Ectodermal cell (in vitro differentiated cells): ENCODE measurements around the gene CPT1B.
"Not testable (repeated sequence)": the region's sequence is repeated elsewhere in the genome, so short reads cannot be mapped to it uniquely, and the experiment has no call there.

Source experiments
- H3K27ac ChIP-seq: 2 replicates; pipeline ENCODE4 v1.7.0; 2013; ENCODE audit warnings: mild to moderate bottlenecking, low read depth, low read length; ENCODE audit not compliant: insufficient read depth, poor library complexity, severe bottlenecking
- H3K27me3 ChIP-seq: 2 replicates; pipeline ENCODE4 v1.7.0; 2013; ENCODE audit warnings: mild to moderate bottlenecking, low read length; ENCODE audit not compliant: insufficient read depth, control insufficient read depth, poor library complexity, severe bottlenecking
- H3K36me3 ChIP-seq: one replicate; pipeline ENCODE4 v1.7.0; 2013; ENCODE audit warnings: low read length; ENCODE audit not compliant: control insufficient read depth, insufficient read depth
- H3K4me1 ChIP-seq: one replicate; pipeline ENCODE4 v1.7.0; 2013; ENCODE audit warnings: low read length; ENCODE audit not compliant: control insufficient read depth, insufficient read depth
- H3K4me3 ChIP-seq: 2 replicates; pipeline ENCODE4 v1.7.0; 2013; ENCODE audit warnings: low read depth, low read length, control low read depth; ENCODE audit not compliant: insufficient read depth
- H3K9me3 ChIP-seq: 2 replicates; pipeline ENCODE4 v1.7.0; 2013; ENCODE audit warnings: mild to moderate bottlenecking, low read length, moderate library complexity; ENCODE audit not compliant: control insufficient read depth
- WGBS, 2 experiments: methylation state at CpG; one replicate each; pipeline ENCODE4 v1.1.7; 2013; ENCODE audit warnings: missing lambda C conversion rate in 2 of 2; 5-methylcytosine and 5-hydroxymethylcytosine counted together

Gene CPT1B

GRCh38 chr22:50523458-50523805 is 54.8 kb downstream of the CPT1B start:
- Histone ChIP-seq H3K27me3 (peaks cover 19% of the 10 kb centered on the region), H3K27ac (no peak overlapping the region), H3K4me1 (peaks cover 9% of the 10 kb centered on the region), H3K9me3 (no peaks in the 10 kb centered on the region), H3K4me3 (no peak overlapping the region), H3K36me3 (peaks cover 29% of the 10 kb centered on the region)
- WGBS, 2 experiments: 96 to 97% methylated on average over 16 of the region's 16 CpGs

DNA sequence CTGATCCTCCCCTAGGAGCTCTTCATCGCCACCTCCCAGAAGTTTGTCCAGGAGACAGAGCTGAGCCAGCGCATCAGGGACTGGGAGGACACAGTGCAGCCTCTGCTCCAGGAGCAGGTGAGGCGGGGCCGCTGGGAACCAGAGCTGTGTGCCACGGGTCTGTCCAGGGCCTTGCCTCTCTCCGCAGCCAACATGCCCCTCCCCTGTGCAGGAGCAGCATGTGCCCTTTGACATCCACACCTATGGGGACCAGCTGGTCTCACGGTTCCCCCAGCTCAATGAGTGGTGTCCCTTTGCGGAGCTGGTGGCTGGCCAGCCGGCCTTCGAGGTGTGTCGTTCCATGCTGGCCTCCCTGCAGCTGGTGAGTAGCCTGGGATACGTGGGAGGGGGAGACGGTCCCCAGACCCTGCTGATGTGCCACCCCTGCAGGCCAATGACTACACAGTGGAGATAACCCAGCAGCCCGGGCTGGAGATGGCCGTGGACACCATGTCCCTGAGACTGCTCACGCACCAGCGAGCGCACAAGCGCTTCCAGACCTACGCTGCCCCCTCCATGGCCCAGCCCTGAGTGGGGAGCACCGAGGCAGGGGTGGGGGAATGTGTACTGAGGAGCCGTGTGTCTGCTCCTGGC is 55.3 kb downstream of the CPT1B start:
- Histone ChIP-seq H3K4me1 (peaks cover 9% of the 10 kb centered on the region), H3K27me3 (peaks cover 14% of the 10 kb centered on the region), H3K4me3 (no peak overlapping the region), H3K36me3 (peaks cover 34% of the 10 kb centered on the region), H3K27ac (no peak overlapping the region), H3K9me3 (no peaks in the 10 kb centered on the region)
- WGBS, 2 experiments: 94 to 96% methylated on average over 22 of the region's 22 CpGs

DNA sequence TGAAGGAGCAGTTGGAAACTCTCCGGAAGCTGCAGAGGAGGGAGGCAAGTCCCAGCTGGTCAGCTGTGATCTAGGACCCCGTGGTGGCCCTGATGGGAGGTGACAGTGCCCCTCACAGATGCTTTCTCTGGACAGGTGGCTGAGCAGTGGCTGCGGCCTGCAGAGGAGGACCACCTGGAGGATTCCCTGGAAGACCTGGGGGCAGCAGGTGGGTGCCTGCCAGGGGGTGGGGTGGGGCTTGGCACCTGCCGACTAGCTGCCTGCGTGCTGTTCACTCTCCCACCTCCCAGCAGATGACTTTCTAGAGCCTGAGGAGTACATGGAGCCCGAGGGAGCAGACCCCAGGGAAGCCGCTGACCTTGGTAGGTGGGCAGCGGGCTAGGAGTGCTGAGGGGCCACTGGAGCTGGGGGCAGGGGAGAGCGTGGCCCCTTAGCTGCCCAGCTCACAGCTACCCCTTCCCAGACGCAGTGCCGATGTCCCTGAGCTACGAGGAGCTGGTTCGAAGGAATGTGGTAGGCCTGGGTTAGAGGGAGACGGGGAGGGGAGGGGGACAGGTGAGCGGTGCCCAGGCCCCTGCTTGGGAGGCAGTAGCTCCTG is 55.9 kb downstream of the CPT1B start:
- Histone ChIP-seq H3K27me3 (peaks cover 8% of the 10 kb centered on the region), H3K4me3 (no peak overlapping the region), H3K27ac (no peak overlapping the region), H3K36me3 (peaks cover 39% of the 10 kb centered on the region), H3K4me1 (peaks cover 9% of the 10 kb centered on the region), H3K9me3 (no peaks in the 10 kb centered on the region)
- 95 to 97% methylated on average over 15 of the region's 15 CpGs for WGBS, 2 experiments

GRCh38 chr22:50521710-50522109 is 56.5 kb downstream of the CPT1B start:
- H3K4me3 ChIP-seq: no peak overlapping the region
- peaks cover 39% of the 10 kb centered on the region for H3K36me3 ChIP-seq
- no peak overlapping the region for H3K27ac ChIP-seq
- no peaks in the 10 kb centered on the region for H3K9me3 ChIP-seq
- peaks cover 2% of the 10 kb centered on the region for H3K27me3 ChIP-seq
- peaks cover 9% of the 10 kb centered on the region for H3K4me1 ChIP-seq
- WGBS, 2 experiments: 97% methylated on average over 10 of the region's 10 CpGs

- Histone ChIP-seq H3K27ac (no peak overlapping the region), H3K36me3 (peaks cover 42% of the 10 kb centered on the region), H3K4me3 (no peak overlapping the region), H3K9me3 (no peaks in the 10 kb centered on the region), H3K4me1 (peaks cover 6% of the 10 kb centered on the region), H3K27me3 (no peaks in the 10 kb centered on the region)
- WGBS, 2 experiments: 95% methylated on average over 13 of the region's 13 CpGs
Measured at GRCh38 chr22:50520826-50521453, 57.3 kb downstream of the CPT1B start.

DNA sequence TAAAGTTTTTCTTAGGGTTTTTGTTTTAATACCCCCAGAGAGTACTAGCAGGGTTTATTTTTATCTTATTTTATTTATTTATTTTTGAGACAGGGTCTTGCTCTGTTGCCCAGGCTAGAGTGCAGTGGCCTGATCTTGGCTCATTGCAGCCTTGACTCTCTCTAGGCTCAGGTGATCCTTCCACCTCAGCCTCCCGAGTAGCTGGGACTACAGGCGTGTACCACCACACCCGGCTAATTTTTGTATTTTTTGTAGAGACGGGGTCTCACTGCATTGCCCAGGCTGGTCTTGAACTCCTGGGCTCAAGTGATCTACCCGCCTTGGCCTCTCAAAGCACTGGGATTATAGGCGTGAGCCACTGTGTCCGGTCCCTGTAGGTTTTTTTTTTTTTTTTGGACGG is 58.0 kb downstream of the CPT1B start:
- H3K27ac ChIP-seq, H3K4me1 ChIP-seq, H3K27me3 ChIP-seq, H3K4me3 ChIP-seq, H3K9me3 ChIP-seq: not testable (repeated sequence)
- WGBS, 2 experiments: 93 to 96% methylated on average over 8 of the region's 8 CpGs
- H3K36me3 ChIP-seq: peaks cover 42% of the 10 kb centered on the region

DNA sequence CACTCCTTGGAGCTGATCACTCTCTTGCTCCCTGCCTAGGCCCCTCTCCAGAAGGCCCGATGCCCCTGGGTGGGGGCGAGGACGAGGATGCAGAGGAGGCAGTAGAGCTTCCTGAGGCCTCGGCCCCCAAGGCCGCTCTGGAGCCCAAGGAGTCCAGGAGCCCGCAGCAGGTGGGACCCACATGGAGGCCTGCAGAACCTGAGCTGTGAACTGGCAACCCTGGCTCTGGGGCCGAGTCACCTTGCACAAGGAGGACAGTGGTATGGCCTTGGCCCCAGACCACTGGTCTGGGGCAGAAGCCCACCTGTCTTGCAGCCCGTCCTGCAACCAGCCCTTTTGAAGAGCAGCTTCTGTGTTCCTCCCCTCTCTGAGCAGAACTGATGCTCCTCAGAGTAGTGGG is 59.1 kb downstream of the CPT1B start:
- H3K27me3 ChIP-seq: no peaks in the 10 kb centered on the region
- H3K4me1 ChIP-seq: peaks cover under 1% of the 10 kb centered on the region
- WGBS, 2 experiments: 97% methylated on average over 8 of the region's 8 CpGs
- no peaks in the 10 kb centered on the region for H3K9me3 ChIP-seq
- peaks cover 42% of the 10 kb centered on the region for H3K36me3 ChIP-seq
- no peak overlapping the region for H3K4me3 ChIP-seq
- no peak overlapping the region for H3K27ac ChIP-seq
